KMS-11 (cell line): Measurements from ENCODE around the gene VASP.

Experiments used
- H2AFZ ChIP-seq: fragments of 200-600 bp; sonication (generic); 2 replicates; pipeline ENCODE4 v1.6.1; 2016; ENCODE audit warnings: antibody characterized with exemption, mixed run types, low read depth
- H3K27ac ChIP-seq: fragments of 200-600 bp; sonication (generic); 2 replicates; pipeline ENCODE4 v1.6.1; 2016; ENCODE audit warnings: mild to moderate bottlenecking, mixed run types
- H3K27me3 ChIP-seq: fragments of 200-600 bp; sonication (generic); 2 replicates; pipeline ENCODE4 v1.6.1; 2017; ENCODE audit warnings: mild to moderate bottlenecking, low read depth, mixed run types, moderate library complexity; ENCODE audit not compliant: insufficient read depth
- H3K36me3 ChIP-seq: fragments of 200-600 bp; sonication (generic); 2 replicates; pipeline ENCODE4 v1.6.1; 2017; ENCODE audit warnings: mild to moderate bottlenecking, mixed run types; ENCODE audit not compliant: insufficient read depth
- H3K4me1 ChIP-seq: fragments of 200-600 bp; sonication (generic); 2 replicates; pipeline ENCODE4 v1.6.1; 2016; ENCODE audit warnings: mild to moderate bottlenecking, low read depth, mixed run types; ENCODE audit not compliant: poor library complexity, severe bottlenecking
- H3K4me2 ChIP-seq: fragments of 200-600 bp; sonication (generic); 2 replicates; pipeline ENCODE4 v1.7.0; 2016; ENCODE audit warnings: mild to moderate bottlenecking, mixed run types
- H3K4me3 ChIP-seq: fragments of 200-600 bp; sonication (generic); IDR thresholded peaks from 2 replicates; pipeline ENCODE4 v1.6.1; 2017; ENCODE audit warnings: low read depth, low read length, mixed read lengths; ENCODE audit not compliant: insufficient read depth
- H3K79me2 ChIP-seq: fragments of 200-600 bp; sonication (generic); 2 replicates; pipeline ENCODE4 v1.6.1; 2016; ENCODE audit warnings: low read depth, mixed run types; ENCODE audit not compliant: insufficient read depth
- H3K9ac ChIP-seq: fragments of 200-600 bp; sonication (generic); 2 replicates; pipeline ENCODE4 v1.6.1; 2016; ENCODE audit warnings: mild to moderate bottlenecking, mixed run types
- H4K20me1 ChIP-seq: fragments of 200-600 bp; sonication (generic); 2 replicates; pipeline ENCODE4 v1.6.1; 2016; ENCODE audit warnings: mild to moderate bottlenecking, mixed run types; ENCODE audit not compliant: insufficient read depth
- TF ChIP-seq, protein P1 (sequence below): fragments of 200-600 bp; sonication (generic); conservative IDR thresholded peaks from 2 replicates; pipeline ENCODE4 v1.6.1; 2017; ENCODE audit warnings: low read depth, mild to moderate bottlenecking, antibody characterized with exemption, low read length, moderate library complexity, mixed read lengths

The VASP gene

DNA sequence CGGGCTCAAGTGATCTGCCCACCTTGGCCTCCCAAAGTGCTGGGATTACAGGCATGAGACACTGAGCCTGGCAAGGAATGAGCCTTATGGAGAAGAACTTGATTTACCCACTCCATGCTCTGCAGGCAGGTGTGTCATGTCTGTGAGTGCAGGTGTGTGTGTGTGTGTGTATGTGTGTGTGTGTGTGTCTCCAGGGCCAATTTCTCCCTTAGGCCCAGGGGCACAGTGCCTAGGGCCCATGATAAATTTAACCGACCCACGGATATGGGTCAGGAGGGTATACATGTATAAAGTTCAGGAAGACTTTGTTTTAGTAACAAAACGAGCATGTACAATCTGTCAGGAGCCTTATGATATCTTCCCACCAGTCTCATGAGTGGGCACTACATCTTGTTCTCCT, 44.0 kb upstream of the VASP start:
- no peak overlapping the region for H3K4me2 ChIP-seq
- H3K79me2 ChIP-seq = no peaks in the 10 kb centered on the region
- H3K4me1 ChIP-seq = peaks cover 15% of the 10 kb centered on the region

DNA sequence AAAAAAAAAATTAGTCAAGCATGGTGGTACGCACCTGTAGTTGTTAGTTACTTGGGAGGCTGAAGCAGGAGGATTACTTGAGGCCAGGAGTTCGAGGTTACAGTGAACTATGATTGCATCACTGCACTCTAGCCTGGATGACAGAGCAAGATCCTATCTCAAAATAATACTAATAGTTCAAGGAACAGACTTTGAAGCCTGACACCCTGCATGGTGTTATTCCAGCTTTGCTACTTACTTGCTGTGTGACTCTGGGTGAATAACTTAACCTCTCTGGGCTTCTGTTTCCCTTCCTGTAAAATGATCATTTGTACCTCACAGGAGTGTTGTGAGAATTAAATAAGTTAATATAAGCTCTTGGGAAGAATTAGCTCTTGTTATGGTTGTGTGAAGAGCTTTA, 43.0 kb upstream of the VASP start:
- no peak overlapping the region for H3K9ac ChIP-seq
- peaks cover 15% of the 10 kb centered on the region for H3K4me1 ChIP-seq
- no peak overlapping the region for H3K4me2 ChIP-seq
- H3K4me3 ChIP-seq = no peak overlapping the region
- no peak overlapping the region for H2AFZ ChIP-seq
- H3K27me3 ChIP-seq = peaks cover 14% of the 10 kb centered on the region; the same call in 1 of the 2 replicates
- H3K79me2 ChIP-seq = no peaks in the 10 kb centered on the region
- TF ChIP-seq, protein P1, sequence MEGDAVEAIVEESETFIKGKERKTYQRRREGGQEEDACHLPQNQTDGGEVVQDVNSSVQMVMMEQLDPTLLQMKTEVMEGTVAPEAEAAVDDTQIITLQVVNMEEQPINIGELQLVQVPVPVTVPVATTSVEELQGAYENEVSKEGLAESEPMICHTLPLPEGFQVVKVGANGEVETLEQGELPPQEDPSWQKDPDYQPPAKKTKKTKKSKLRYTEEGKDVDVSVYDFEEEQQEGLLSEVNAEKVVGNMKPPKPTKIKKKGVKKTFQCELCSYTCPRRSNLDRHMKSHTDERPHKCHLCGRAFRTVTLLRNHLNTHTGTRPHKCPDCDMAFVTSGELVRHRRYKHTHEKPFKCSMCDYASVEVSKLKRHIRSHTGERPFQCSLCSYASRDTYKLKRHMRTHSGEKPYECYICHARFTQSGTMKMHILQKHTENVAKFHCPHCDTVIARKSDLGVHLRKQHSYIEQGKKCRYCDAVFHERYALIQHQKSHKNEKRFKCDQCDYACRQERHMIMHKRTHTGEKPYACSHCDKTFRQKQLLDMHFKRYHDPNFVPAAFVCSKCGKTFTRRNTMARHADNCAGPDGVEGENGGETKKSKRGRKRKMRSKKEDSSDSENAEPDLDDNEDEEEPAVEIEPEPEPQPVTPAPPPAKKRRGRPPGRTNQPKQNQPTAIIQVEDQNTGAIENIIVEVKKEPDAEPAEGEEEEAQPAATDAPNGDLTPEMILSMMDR = no peak
- H4K20me1 ChIP-seq = no peaks in the 10 kb centered on the region
- no peaks in the 10 kb centered on the region for H3K36me3 ChIP-seq
- H3K27ac ChIP-seq = no peak overlapping the region

More for the DNA sequence above, 44.0 kb upstream of the VASP start:
- Histone ChIP-seq H3K27me3 (peaks cover 14% of the 10 kb centered on the region; the same call in 1 of the 2 replicates), H3K36me3 (no peaks in the 10 kb centered on the region), H3K4me3 (no peak overlapping the region), H3K9ac (no peak overlapping the region), H4K20me1 (no peaks in the 10 kb centered on the region), H3K27ac (no peak overlapping the region), H2AFZ (no peak overlapping the region)
- TF ChIP-seq, protein P1 = no peak

DNA sequence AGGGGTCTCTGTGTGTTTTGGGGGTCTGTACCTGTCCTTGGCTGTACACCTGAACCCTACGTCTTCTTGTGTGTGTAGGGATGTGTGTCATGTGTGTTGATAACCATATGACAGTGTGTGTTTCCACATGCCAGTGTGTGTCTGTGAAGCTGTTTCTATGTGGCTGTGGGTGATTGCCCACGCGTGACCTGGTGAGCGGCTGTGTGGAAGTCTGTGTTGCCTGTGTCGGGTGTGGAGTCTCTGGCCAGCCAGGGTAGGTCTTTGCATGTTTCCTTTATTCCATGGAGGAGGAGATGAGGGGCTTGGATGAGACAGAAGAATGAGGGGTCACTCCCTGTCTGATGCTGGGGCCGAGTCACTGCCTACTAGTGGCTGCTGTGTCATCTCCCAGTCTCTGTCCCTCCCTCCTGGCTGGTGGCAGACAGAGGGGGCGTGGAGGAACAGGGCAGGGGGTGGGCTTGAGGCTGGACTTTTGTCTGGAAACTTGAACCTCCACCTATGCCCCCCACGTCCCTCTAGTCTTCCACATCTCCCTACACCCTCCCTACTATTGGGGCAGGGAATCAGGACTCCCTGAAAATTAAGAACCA, 42.3 kb upstream of the VASP start:
- Histone ChIP-seq H4K20me1 (no peaks in the 10 kb centered on the region), H2AFZ (no peak overlapping the region), H3K79me2 (no peaks in the 10 kb centered on the region), H3K4me2 (no peak overlapping the region), H3K27ac (no peak overlapping the region), H3K4me3 (no peak overlapping the region), H3K36me3 (no peaks in the 10 kb centered on the region), H3K9ac (no peak overlapping the region), H3K27me3 (peaks cover 14% of the 10 kb centered on the region; the same call in 1 of the 2 replicates), H3K4me1 (peaks cover 16% of the 10 kb centered on the region)
- TF ChIP-seq, protein P1 = no peak

DNA sequence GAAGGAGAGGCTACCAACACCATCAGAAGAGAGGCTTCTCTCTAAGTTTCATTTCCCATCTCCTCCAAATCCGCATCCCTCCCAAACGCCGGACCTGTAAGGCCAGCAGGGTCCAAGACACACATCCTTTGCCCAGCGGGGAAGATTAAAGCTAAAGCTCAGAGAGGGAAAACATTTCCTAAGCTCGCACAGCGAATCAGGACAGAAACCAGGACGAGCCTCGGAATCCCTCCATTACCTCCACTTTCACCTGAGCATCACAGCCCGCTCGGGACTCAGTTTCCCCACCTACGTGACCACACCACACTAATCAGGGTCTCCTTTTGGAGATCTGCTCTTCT, 40.2 kb upstream of the VASP start:
- Histone ChIP-seq H2AFZ (peak overlapping the region; percentile 98), H3K27ac (peak overlapping the region; percentile 86), H3K4me1 (peaks cover 20% of the 10 kb centered on the region), H3K4me2 (peak overlapping the region; percentile 100), H3K79me2 (no peaks in the 10 kb centered on the region), H4K20me1 (no peaks in the 10 kb centered on the region), H3K9ac (peak overlapping the region; percentile 71), H3K4me3 (no peak overlapping the region), H3K27me3 (peaks cover 14% of the 10 kb centered on the region; the same call in 1 of the 2 replicates), H3K36me3 (no peaks in the 10 kb centered on the region)
- TF ChIP-seq, protein P1 = 0 out of 2 replicates have a peak, but pooled peaks have one; percentile 19
